ENCODE measurements around the gene SFMBT2.

DNA sequence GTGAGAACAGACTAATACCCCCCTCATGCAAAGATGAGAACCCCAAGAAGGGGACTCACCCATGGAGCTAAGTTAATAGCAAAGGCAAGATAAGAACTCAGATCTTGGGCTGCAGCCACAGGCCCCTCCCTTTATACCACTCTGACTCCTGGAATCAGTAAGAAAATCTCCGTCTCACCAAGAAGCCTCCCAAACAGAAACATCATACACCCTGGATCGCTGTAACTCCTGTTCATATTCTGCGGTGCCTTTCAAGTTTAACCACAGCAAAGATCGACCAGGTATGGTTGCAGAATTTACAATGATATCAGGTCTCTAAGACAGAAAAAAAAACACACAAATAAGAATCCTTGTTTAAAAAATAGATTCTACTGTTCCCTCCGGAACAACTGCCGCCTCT is 47.1 kb downstream of the SFMBT2 start:
- TF ChIP-seq ZNF274 (IDR thresholded peaks at IDR 0.05; ENCODE audit: low read depth, low read length) = no peak
- no peak for TF ChIP-seq SUZ12 (IDR thresholded peaks at IDR 0.05; ENCODE audit: extremely low read depth, insufficient read depth, insufficient read length)
- no peak for TF ChIP-seq YY1 (IDR thresholded peaks at IDR 0.05; ENCODE audit: insufficient read depth, insufficient read length)

All from NT2/D1 (cell line).